Psoas muscle (tissue), 8 donors: ENCODE data around the gene BICC1. TPM values are rescaled to one million over a fixed set of nuclear protein-coding genes. Genes with fewer than 3 reads are reported as not detected.

Experiments used
- ATAC-seq, 4 donors: fragments of 200-7000 bp; cut with Tn5 transposase; one replicate each; pipeline ENCODE4 v1.9.1; 2020; ENCODE audit warnings: moderate library complexity in 3 of 4, mild to moderate bottlenecking in 2 of 4
- DNase-seq, 2 donors: peaks; one replicate each; pipeline ENCODE4 v3.0.0-alpha.2; 2020
- H3K27ac ChIP-seq: fragments of 200-600 bp; one replicate; pipeline ENCODE4 v1.8.0; 2022
- H3K27me3 ChIP-seq, 3 donors: fragments of 200-600 bp in 1 of 3; one replicate each; pipeline versions ENCODE4 v1.6.1 to v1.8.0; 2013 to 2022; ENCODE audit warnings: low read length in 2 of 3, mild to moderate bottlenecking in 2 of 3, moderate library complexity in 1 of 3; ENCODE audit not compliant: insufficient read depth in 3 of 3
- H3K36me3 ChIP-seq, 2 donors: fragments of 200-600 bp in 1 of 2; one replicate each; pipeline versions ENCODE4 v1.6.1 to v1.8.0; 2013 to 2022; ENCODE audit warnings: low read depth in 1 of 2, mild to moderate bottlenecking in 1 of 2, moderate library complexity in 1 of 2; ENCODE audit not compliant: insufficient read depth in 1 of 2
- H3K4me1 ChIP-seq: fragments of 200-600 bp; one replicate; pipeline ENCODE4 v1.8.0; 2022
- H3K4me3 ChIP-seq: fragments of 200-600 bp; one replicate; pipeline ENCODE4 v1.8.0; 2022; ENCODE audit warnings: mild to moderate bottlenecking
- H3K9me3 ChIP-seq: fragments of 200-600 bp; one replicate; pipeline ENCODE4 v1.8.0; 2022
- WGBS, 3 donors: extraction: QIAGEN DNeasy Blood & Tissue Kit; methylation state at CpG; one replicate each; pipeline versions ENCODE4 v1.1.6 to v1.1.7; 2013; 5-methylcytosine and 5-hydroxymethylcytosine counted together
- intact Hi-C, 2 donors: fragments of 100-400 bp; cut with DNase I; formaldehyde crosslinking; loops; one replicate each; pipeline versions ENCODE4 v1.11.0 to v1.14.2; 2022
- polyA plus RNA-seq, 3 donors: library from polyadenylated mRNA; stranded (reverse); fragments of 200-250 nt; gene quantifications; one replicate each; pipeline ENCODE4 v1.2.3, GENCODE V29; 2013
- total RNA-seq, 4 donors: library from RNA; stranded (reverse); fragmentation: NEBNext Ultra II Directional in 2 of 4; extraction: Animal tissue kit (Norgen Biotek cat#: 25700) in 2 of 4; gene quantifications; one replicate each; pipeline versions ENCODE4 v1.2.1 to v1.2.4, GENCODE V29; 2021 to 2023
- TF ChIP-seq, protein P1 (sequence below): fragments of 200-600 bp; IDR thresholded peaks from one replicate; pipeline ENCODE4 v1.8.0; 2022; ENCODE audit warnings: antibody characterized with exemption
- donor health status: healthy with polysubstance abuse.
- donor health status: DM: no; HTN: no; CAD: no; lungs with moderate emphysema.
- donor health status: Bipolar disorder and iron deficiency.
- donor health status: healthy.
- donor health status: DM: yes; HTN: yes; CAD: no.
- donor health status: DM: no; HTN: no; CAD: no.
- donor health status: DM: no; HTN: no; CAD: no.
- donor health status: DM: yes; HTN: yes; CAD: no.

The BICC1 gene
- total and polyA plus RNA-seq, 7 donors = 4.7 to 13.2 (median 6.9) TPM

- 86 to 92% (median 91%) methylated on average over 2 of the region's 2 CpGs for WGBS, 3 donors
- intact Hi-C loops = no loop called here
- no peaks in the 10 kb centered on the region for H3K4me1 ChIP-seq
- H3K9me3 ChIP-seq = peaks cover 3% of the 10 kb centered on the region
- DNase-seq = no peak
- no peak overlapping the region for H3K4me3 ChIP-seq
- ATAC-seq = no peak
- no peak overlapping the region for H3K27ac ChIP-seq
- no peaks in the 10 kb centered on the region for H3K27me3 ChIP-seq
- H3K36me3 ChIP-seq = no peaks in the 10 kb centered on the region
- TF ChIP-seq, protein P1, sequence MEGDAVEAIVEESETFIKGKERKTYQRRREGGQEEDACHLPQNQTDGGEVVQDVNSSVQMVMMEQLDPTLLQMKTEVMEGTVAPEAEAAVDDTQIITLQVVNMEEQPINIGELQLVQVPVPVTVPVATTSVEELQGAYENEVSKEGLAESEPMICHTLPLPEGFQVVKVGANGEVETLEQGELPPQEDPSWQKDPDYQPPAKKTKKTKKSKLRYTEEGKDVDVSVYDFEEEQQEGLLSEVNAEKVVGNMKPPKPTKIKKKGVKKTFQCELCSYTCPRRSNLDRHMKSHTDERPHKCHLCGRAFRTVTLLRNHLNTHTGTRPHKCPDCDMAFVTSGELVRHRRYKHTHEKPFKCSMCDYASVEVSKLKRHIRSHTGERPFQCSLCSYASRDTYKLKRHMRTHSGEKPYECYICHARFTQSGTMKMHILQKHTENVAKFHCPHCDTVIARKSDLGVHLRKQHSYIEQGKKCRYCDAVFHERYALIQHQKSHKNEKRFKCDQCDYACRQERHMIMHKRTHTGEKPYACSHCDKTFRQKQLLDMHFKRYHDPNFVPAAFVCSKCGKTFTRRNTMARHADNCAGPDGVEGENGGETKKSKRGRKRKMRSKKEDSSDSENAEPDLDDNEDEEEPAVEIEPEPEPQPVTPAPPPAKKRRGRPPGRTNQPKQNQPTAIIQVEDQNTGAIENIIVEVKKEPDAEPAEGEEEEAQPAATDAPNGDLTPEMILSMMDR = no peak
These were observed 181.2 kb downstream of the BICC1 start for GRCh38 chr10:58693919-58694318.

DNA sequence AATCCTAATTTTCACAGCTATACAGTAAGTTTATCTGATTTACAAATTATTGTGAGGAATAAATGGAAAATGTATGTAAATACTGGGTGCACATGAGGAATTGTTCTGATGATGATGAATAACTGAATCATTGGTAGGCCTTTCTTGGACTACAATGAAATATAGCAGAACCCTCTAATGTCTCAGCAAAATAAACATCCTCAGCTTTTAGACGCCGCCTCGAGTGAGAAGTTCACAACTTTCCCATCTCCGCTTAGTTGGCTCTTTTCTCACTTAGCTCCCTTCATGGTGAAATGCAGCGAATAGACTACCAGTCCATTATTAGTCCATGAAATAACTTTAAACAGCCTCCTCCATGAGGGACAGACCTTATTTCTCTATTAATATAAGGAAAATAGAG is 182.3 kb downstream of the BICC1 start:
- intact Hi-C loops = no loop called here
- Histone ChIP-seq H3K27me3 (no peaks in the 10 kb centered on the region), H3K9me3 (peaks cover 3% of the 10 kb centered on the region), H3K4me1 (no peaks in the 10 kb centered on the region), H3K4me3 (no peak overlapping the region), H3K27ac (no peak overlapping the region), H3K36me3 (no peaks in the 10 kb centered on the region)
- DNase-seq = no peak
- no peak for ATAC-seq
- WGBS, 3 donors = 70 to 75% (median 73%) methylated on average over 5 of the region's 5 CpGs
- TF ChIP-seq, protein P1 = no peak

- ATAC-seq (no peak), DNase-seq (no peak)
- 23 to 43% (median 33%) methylated on average over 4 of the region's 4 CpGs for WGBS, 3 donors
- Histone ChIP-seq H3K9me3 (no peaks in the 10 kb centered on the region), H3K4me1 (no peaks in the 10 kb centered on the region), H3K36me3 (no peaks in the 10 kb centered on the region), H3K4me3 (no peak overlapping the region), H3K27ac (no peak overlapping the region), H3K27me3 (no peaks in the 10 kb centered on the region)
- intact Hi-C loops = no loop called here
- TF ChIP-seq, protein P1 = no peak
These were observed 184.1 kb downstream of the BICC1 start for GRCh38 chr10:58696736-58697135.

DNA sequence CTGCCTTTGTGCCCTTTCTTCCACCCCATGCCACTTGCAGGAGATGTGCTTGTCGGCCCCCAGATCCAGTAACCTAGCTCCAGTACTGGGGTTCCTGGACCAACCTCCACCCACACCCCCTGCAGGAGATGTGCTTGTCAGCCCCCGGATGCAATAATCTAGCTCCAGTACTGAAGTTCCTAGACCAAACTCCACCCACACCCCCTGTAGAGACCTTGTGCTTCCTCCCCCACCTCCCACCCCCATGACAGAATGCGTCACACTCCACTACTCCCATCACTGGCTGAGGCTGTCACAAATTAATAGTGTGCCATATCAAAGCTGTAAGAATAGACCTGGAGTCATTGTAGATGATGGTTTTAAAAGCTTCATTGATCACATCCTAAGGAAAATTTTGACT is 185.0 kb downstream of the BICC1 start:
- intact Hi-C loops = no loop called here
- Histone ChIP-seq H3K36me3 (no peaks in the 10 kb centered on the region), H3K4me3 (no peak overlapping the region), H3K27me3 (no peaks in the 10 kb centered on the region), H3K9me3 (no peaks in the 10 kb centered on the region), H3K4me1 (no peaks in the 10 kb centered on the region), H3K27ac (no peak overlapping the region)
- TF ChIP-seq, protein P1 = no peak
- ATAC-seq (peak in 1 of 4 donors; percentile 12), DNase-seq (no peak)
- 82 to 96% (median 92%) methylated on average over 3 of the region's 3 CpGs for WGBS, 3 donors

DNA sequence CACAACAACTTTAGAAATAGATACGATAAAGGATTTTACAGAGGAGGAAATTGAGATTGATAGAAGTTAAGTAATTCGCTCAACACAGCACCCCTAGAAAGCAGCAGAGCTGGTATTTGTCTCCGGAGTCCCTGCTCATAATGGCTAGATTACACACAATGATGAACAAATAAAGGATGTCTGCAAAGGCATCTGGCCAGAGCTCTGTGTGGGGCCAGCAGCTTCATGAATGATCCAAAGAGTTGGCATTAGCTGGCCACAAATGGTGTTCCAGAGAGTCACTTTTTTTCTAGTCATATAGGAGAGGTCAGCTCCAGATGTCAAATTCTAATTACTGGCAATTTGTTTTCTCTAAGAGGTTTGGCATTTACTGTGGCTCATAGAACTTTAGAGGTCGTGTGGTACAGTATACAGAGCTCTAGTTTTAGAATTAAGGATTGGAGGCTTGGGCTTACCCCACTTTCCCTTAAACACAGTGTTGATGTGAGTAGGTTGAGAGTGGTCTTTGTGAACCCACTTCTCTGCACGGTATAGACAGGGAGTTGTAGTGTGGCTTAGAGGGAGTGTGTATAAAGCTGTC is 186.2 kb downstream of the BICC1 start:
- Histone ChIP-seq H3K36me3 (no peaks in the 10 kb centered on the region), H3K27me3 (no peaks in the 10 kb centered on the region), H3K4me3 (no peak overlapping the region), H3K4me1 (no peaks in the 10 kb centered on the region), H3K27ac (no peak overlapping the region), H3K9me3 (no peaks in the 10 kb centered on the region)
- ATAC-seq (no peak), DNase-seq (no peak)
- TF ChIP-seq, protein P1 = no peak
- intact Hi-C loops = no loop called here
- 56 to 64% (median 60%) methylated on average over 5 of the region's 5 CpGs for WGBS, 3 donors
